Hepatocyte (in vitro differentiated cells): ENCODE measurements around the gene TUBGCP5. TPM values are rescaled to one million over a fixed set of nuclear protein-coding genes. Genes with fewer than 3 reads are reported as not detected.

Source experiments
- DNase-seq: peaks from one replicate; pipeline ENCODE4 v3.0.0-alpha.2; 2016; ENCODE audit warnings: low spot score
- H2AFZ ChIP-seq: fragments of 200-600 bp; sonication (generic); 2 replicates; pipeline ENCODE4 v1.6.0; 2016; ENCODE audit warnings: antibody characterized with exemption, mild to moderate bottlenecking
- H3K27ac ChIP-seq: fragments of 200-600 bp; sonication (generic); 2 replicates; pipeline ENCODE4 v1.5.1; 2016; ENCODE audit warnings: mild to moderate bottlenecking
- H3K27me3 ChIP-seq: fragments of 200-600 bp; sonication (generic); 2 replicates; pipeline ENCODE4 v1.6.1; 2016
- H3K36me3 ChIP-seq: fragments of 200-600 bp; sonication (generic); replicated peaks from 2 replicates; pipeline ENCODE4 v1.5.1; 2016; ENCODE audit warnings: low read depth; ENCODE audit not compliant: insufficient read depth
- H3K4me1 ChIP-seq: fragments of 200-600 bp; sonication (generic); 2 replicates; pipeline ENCODE4 v1.5.1; 2016; ENCODE audit warnings: mild to moderate bottlenecking, moderate library complexity; ENCODE audit not compliant: insufficient read depth
- H3K4me2 ChIP-seq: fragments of 200-600 bp; sonication (generic); 2 replicates; pipeline ENCODE4 v1.6.0; 2016
- H3K4me3 ChIP-seq: fragments of 200-600 bp; sonication (generic); 2 replicates; pipeline ENCODE4 v1.5.1; 2016; ENCODE audit warnings: mild to moderate bottlenecking
- H3K79me2 ChIP-seq: fragments of 200-600 bp; sonication (generic); 2 replicates; pipeline ENCODE4 v1.6.0; 2017; ENCODE audit warnings: mild to moderate bottlenecking
- H3K9me2 ChIP-seq: fragments of 200-600 bp; sonication (generic); replicated peaks from 2 replicates; pipeline ENCODE4 v1.6.0; 2017; ENCODE audit warnings: mild to moderate bottlenecking; ENCODE audit not compliant: insufficient read depth
- H3K9me3 ChIP-seq: fragments of 200-600 bp; sonication (generic); 2 replicates; pipeline ENCODE4 v1.5.1; 2016; ENCODE audit warnings: low read depth, mild to moderate bottlenecking
- H4K20me1 ChIP-seq: fragments of 200-600 bp; sonication (generic); 2 replicates; pipeline ENCODE4 v1.6.0; 2016; ENCODE audit warnings: mild to moderate bottlenecking; ENCODE audit not compliant: insufficient read depth, poor library complexity, severe bottlenecking
- CTCF ChIP-seq: fragments of 200-600 bp; sonication (generic); IDR thresholded peaks from 2 replicates; pipeline ENCODE4 v1.5.1; 2016; ENCODE audit warnings: antibody characterized with exemption, mild to moderate bottlenecking; ENCODE audit not compliant: poor library complexity
- EZH2 ChIP-seq: fragments of 200-600 bp; sonication (generic); IDR thresholded peaks from 2 replicates; pipeline ENCODE4 v1.6.1; 2016; ENCODE audit warnings: antibody characterized with exemption, mild to moderate bottlenecking, borderline replicate concordance
- EZH2phosphoT487 ChIP-seq: fragments of 200-600 bp; sonication (generic); IDR thresholded peaks from one replicate; pipeline ENCODE4 v1.6.1; 2018; ENCODE audit warnings: antibody characterized with exemption, mild to moderate bottlenecking, low read depth, moderate library complexity; ENCODE audit not compliant: unreplicated experiment, severe bottlenecking
- WGBS: methylation state at CpG from one replicate; pipeline ENCODE4 v1.1.6; 2016; ENCODE audit warnings: low lambda C conversion rate; ENCODE audit errors: missing lambda C conversion rate; 5-methylcytosine and 5-hydroxymethylcytosine counted together
- polyA plus RNA-seq: library from polyadenylated mRNA; unstranded; fragments of >200 nt; fragmentation: Nextera tagmentation; extraction: Ambion mirVana; gene quantifications from 2 replicates; pipeline ENCODE4 v1.2.1, GENCODE V29; 2016
- total RNA-seq: library from RNA; depleted of rRNA; stranded (reverse); fragments of >200 nt; gene quantifications from 2 replicates; pipeline ENCODE4 v1.2.3, GENCODE V29; 2014

TUBGCP5 gene
- total and polyA plus RNA-seq, 2 experiments from 2014 or later, result 9.6 to 29.4 TPM

GRCh38 chr15:23079766-23080165 lies 40.4 kb upstream of the TUBGCP5 start:
- 86% methylated on average over 7 of the region's 7 CpGs for WGBS
- Histone ChIP-seq H4K20me1 (no peaks in the 10 kb centered on the region), H3K36me3 (no peaks in the 10 kb centered on the region), H2AFZ (no peak overlapping the region), H3K4me1 (no peaks in the 10 kb centered on the region), H3K9me2 (no peaks in the 10 kb centered on the region), H3K27ac (no peak overlapping the region), H3K4me3 (no peak overlapping the region), H3K79me2 (no peaks in the 10 kb centered on the region), H3K4me2 (no peak overlapping the region), H3K27me3 (no peaks in the 10 kb centered on the region), H3K9me3 (no peaks in the 10 kb centered on the region)
- TF ChIP-seq EZH2phosphoT487, result no peak
- no peak for TF ChIP-seq CTCF
- TF ChIP-seq EZH2, result no peak
- no peak for DNase-seq

GRCh38 chr15:23075927-23076326 lies 36.6 kb upstream of the TUBGCP5 start:
- H4K20me1 ChIP-seq, result no peaks in the 10 kb centered on the region
- no peak overlapping the region for H3K27ac ChIP-seq
- DNase-seq, result no peak
- 71% methylated on average over 4 of the region's 4 CpGs for WGBS
- no peaks in the 10 kb centered on the region for H3K9me3 ChIP-seq
- H3K4me3 ChIP-seq, result no peak overlapping the region
- TF ChIP-seq EZH2phosphoT487, result no peak
- no peak for TF ChIP-seq CTCF
- no peaks in the 10 kb centered on the region for H3K27me3 ChIP-seq
- no peaks in the 10 kb centered on the region for H3K36me3 ChIP-seq
- H3K79me2 ChIP-seq, result no peaks in the 10 kb centered on the region
- no peaks in the 10 kb centered on the region for H3K9me2 ChIP-seq
- H2AFZ ChIP-seq, result no peak overlapping the region
- no peak overlapping the region for H3K4me2 ChIP-seq
- H3K4me1 ChIP-seq, result no peaks in the 10 kb centered on the region

GRCh38 chr15:23074684-23075083 lies 35.3 kb upstream of the TUBGCP5 start:
- H3K9me2 ChIP-seq, result no peaks in the 10 kb centered on the region
- no peaks in the 10 kb centered on the region for H3K9me3 ChIP-seq
- no peaks in the 10 kb centered on the region for H3K27me3 ChIP-seq
- H3K79me2 ChIP-seq, result no peaks in the 10 kb centered on the region
- no peak overlapping the region for H3K4me3 ChIP-seq
- H2AFZ ChIP-seq, result no peak overlapping the region
- 64% methylated on average over 1 of the region's 1 CpG for whole genome bisulfite sequencing
- no peak overlapping the region for H3K27ac ChIP-seq
- no peaks in the 10 kb centered on the region for H4K20me1 ChIP-seq
- no peaks in the 10 kb centered on the region for H3K36me3 ChIP-seq
- no peak for DNase-seq
- H3K4me2 ChIP-seq, result no peak overlapping the region
- TF ChIP-seq EZH2 (no peak), CTCF (no peak), EZH2phosphoT487 (no peak)
- no peaks in the 10 kb centered on the region for H3K4me1 ChIP-seq
